HG03139 (cell line): ENCODE data around the gene COL16A1.

Experiments
- ATAC-seq: cut with Tn5 transposase; IDR thresholded peaks from one replicate; pipeline ENCODE4 v1.9.1; 2021; ENCODE audit not compliant: unreplicated experiment

COL16A1 gene

DNA sequence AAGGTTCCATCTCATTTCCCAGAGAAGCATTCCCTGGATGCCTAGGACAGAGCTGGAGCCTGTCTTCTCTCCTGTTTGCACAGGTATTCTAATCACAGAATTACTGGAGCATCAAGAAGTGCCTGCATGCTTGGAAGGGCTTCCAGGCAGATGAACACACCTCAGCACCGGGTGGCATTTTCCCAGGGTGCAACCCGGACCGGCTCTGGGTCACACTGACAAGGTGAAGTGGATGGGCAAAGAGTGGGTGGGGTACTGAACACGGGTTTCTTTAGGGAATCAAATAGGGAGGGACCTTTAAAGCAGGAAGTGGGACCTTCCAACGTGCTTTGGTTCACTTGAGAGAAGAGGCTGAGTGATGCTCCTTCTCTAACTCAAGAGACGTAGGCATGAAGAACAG lies 52.1 kb downstream of the COL16A1 start:
- ATAC-seq, result no peak

GRCh38 chr1:31651089-31651420 lies 52.8 kb downstream of the COL16A1 start:
- ATAC-seq, result no peak

GRCh38 chr1:31650161-31651088 lies 53.4 kb downstream of the COL16A1 start:
- ATAC-seq, result no peak

DNA sequence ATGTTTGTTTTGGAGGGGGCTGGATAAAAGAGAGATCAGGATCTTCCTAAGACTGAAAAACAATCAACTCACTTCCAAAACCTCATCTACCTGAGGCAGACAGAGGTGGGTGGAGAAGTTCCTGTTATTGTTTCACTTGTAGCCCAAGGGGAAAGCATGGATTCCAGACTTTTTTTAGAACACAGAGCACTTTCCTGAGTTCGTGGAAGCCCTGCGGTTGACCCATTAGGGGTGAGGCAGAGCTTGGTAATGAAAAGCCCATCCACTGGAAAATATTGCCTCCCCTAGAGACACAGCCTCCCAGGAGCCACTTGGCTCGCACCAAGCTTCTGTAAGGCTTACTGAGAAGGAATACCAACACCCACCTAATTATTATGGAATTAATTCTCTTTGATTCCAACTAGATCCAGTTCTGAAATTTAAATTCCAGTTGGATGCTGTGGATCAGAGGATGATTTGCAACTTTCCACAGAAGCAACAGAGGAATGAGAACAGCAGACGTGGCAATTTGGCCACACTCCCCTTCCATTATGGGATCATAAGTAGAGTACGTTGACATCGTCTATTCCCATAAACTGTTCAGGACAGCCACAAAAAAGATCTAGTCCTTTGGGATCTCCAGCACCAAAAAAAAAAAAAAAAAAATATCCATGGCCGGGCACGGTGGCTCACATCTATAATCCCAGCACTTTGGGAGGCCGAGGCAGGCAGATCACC lies 55.0 kb downstream of the COL16A1 start:
- no peak for ATAC-seq

GRCh38 chr1:31648190-31648589 lies 55.6 kb downstream of the COL16A1 start:
- no peak for ATAC-seq

GRCh38 chr1:31647106-31647505 lies 56.7 kb downstream of the COL16A1 start:
- ATAC-seq, result no peak

DNA sequence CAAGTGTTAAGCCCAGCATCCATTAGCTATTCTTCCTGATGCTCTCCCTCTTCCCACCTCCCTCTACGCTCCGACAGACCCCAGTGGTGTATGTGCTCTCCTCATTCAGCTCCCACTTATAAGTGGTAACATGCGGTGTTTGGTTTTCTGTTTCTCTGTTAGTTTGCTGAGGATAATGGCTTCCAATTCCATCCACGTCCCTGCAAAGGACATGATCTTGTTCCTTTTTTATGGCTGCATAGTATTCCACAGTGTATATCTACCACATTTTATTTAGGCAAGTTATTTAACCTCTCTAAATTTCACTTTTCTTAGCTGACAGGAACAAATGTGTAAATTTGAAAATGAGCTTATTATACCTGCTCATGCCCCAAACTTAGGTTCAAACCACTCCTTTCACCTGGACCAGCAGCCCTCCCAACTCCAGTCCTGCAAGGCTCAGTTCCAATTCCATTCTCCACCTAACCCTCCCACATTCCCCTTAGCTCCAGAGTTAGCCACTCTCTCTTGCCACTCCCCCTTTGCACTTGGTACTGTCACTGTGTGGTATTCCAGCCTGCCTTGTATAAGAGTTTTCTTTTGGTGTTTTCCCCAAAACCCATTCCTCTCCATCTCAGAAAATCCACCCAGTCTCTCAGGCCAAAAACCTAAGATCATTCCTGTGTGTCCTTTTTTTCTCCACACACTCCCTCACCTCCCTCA lies 57.4 kb downstream of the COL16A1 start:
- no peak for ATAC-seq

- ATAC-seq, result no peak
These were observed 58.6 kb downstream of the COL16A1 start for GRCh38 chr1:31645274-31645568.

DNA sequence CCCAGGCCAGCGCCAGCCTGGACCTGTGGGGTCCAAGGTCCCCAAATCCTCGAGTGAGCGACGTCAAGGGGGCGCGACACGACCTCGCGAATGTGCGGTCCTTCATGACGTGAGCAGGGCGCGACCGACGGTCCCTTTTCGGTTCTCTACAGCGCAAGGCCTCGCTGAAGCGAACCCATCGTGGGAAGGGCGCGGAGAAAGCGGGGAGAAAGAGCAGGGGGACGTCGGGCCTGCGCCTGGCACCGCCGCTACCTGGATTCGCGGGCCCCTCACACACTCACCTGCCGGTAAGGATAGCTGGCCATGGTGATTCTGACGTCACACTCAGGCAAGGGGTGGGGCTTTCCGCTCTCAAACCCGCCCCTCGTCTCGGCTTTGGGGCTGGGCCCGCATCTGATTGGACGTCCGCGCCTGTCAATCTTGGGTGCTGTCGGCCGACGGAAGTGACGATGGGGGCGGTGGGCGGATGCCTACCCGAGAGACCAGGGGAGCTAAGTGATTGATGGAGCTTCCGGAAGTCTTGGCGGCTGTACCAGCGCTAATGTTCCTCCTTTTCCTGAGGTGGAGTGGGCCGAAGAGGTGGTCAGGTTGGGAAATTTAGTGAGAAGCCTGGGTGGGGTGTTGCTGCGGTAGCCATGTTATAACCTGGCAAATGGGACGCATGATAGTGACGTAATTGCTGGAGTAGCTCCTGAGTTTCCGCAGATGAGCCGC lies 59.1 kb downstream of the COL16A1 start, which contains the start of gene PEF1:
Gene PEF1 (minus strand): TSS at position 317 of the 714 bp plus-strand sequence. CDS start 12 bp downstream, at position 305.
- peak; percentile 93 for ATAC-seq

DNA sequence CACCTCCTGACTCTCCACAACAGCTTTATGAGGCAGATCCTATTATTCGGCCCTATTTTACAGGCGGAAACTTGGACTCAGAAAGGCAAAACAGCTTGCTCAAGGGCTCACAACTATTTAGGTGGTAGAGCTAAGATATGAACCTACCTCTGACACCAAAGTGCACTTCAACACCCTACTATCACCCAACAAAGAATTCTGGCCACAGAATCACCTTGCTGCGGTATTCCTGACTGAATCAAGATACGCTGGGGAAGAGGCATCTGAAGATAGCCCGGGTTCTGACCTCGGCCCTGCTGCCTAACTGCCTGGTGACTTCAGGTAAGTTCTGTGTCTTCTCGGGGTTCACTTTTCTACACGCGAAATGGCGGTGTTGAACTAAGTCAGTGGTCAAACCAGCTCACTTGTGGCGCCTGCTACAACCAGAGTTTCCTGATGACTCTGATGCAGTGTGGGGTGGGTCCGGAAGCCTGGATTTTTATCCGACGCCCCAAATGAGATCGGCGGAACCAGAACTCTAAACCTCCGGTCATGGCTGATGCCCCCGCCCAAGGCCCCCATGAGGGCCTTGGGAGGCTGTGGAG lies 59.7 kb downstream of the COL16A1 start:
- no peak for ATAC-seq

- ATAC-seq, result no peak
These were observed 60.9 kb downstream of the COL16A1 start for GRCh38 chr1:31642897-31643296.

- no peak for ATAC-seq
These were observed 61.5 kb downstream of the COL16A1 start for GRCh38 chr1:31642366-31642765.

DNA sequence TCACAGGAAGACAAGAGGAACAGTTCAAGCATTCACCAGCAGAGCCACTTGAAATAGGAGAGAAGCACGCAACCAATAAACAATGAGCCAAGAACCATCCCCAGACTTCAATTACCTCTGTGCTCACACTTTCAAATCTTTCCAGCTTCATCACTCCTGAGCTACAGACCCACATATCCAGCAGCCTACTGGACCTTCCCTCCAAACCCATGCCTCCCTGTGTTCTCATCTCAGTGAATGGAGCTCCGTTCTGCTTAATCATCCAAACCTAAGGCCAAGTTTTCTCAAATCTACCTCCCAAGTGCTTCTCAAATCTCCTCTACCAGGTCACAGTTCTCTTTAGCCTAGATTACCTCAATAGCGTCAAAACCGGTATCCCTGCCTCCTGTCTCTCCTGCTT lies 62.9 kb downstream of the COL16A1 start:
- no peak for ATAC-seq

- no peak for ATAC-seq
These were observed 63.6 kb downstream of the COL16A1 start for GRCh38 chr1:31640179-31640578.

- ATAC-seq, result no peak
These were observed 64.3 kb downstream of the COL16A1 start for GRCh38 chr1:31639543-31639942.

DNA sequence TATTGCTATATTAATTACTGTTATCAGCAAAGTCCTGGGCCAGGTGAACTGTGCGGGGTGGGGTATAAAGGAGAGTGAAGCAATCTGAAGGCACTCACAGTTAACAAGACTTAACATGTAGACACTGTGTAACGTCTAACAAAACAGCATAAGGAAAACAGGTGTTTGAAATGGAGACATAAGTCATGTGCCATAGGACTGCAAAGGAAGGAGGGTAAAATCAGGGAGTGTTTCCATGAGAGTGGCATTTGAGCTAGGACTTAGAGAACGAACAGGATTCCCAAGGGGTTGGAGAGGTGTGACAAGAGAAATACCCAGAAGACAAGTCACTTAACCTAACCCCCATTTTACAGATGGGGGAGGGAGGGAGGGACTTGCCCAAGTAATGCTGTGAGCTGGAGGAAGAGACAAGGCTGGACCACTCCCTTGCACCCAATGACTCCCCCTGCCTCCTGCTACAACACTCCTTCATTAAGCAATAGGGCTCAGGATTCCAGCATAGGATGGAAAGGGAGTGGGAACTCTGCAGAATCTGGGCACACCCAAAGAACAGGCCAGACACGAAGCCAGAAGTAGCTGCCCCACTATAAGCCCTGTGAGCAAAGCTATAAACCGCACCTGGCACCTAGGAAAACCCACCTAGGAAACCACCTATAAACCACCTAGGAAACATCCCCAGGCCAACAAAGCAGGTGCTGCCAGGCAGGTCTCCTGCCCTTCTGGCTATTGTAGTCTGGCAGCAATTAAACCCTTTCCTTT lies 65.7 kb downstream of the COL16A1 start:
- no peak for ATAC-seq

DNA sequence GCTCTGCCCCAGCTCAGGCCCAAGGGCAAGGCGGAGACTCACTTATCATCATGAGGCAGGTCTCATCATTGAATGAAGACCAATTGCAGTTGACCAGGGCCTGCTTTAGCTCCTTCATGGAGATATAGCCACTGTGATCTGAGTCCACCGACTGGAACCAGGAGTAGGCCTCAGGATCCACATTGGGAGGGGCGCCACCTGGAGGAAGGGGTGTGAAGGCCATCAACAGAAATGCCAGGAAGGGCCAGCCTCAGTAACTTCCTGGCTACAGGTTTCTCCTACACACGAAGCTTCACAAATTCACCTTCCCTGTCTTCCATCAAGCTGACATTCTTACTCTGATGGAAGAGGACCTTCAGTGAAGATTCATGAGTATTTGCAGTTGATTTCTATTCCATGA lies 70.7 kb downstream of the COL16A1 start:
- no peak for ATAC-seq

DNA sequence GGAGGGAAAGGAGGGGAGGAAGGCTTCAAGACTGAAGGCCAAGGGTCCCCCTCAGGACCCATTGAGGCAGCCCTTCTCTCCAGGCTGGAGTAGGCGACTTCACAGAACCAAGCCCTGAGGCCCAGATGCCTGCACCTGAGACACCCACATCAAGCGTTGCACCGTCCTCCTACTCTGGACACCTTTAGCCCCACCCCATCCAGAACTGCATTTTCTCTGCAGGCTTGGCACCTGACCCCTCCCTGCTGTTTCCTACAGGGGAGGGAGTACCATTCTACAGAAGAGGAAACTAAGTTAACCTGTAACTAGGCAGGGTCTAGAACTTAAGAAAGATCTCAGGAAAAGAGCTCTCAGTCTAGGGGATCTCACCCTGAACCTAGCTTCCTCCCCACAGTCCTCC lies 71.2 kb downstream of the COL16A1 start:
- ATAC-seq, result no peak

- ATAC-seq, result no peak
These were observed 74.8 kb downstream of the COL16A1 start for GRCh38 chr1:31628931-31629556.
